Gastroesophageal sphincter (tissue), 4 donors: Measurements from ENCODE around the gene ELMO1. TPM values are rescaled to one million over a fixed set of nuclear protein-coding genes. Genes with fewer than 3 reads are reported as not detected.

ENCODE experiments used
- ATAC-seq: fragments of 150-250 bp; one replicate; pipeline ENCODE4 v1.9.1; 2016; ENCODE audit warnings: mild to moderate bottlenecking, moderate library complexity
- H3K27ac ChIP-seq, 4 donors: fragments of 200-600 bp; sonication (generic) in 3 of 4; 1 replicate in 3 of 4; 2 replicates in 1 of 4; pipeline ENCODE4 v1.5.1; 2016 to 2019
- H3K27me3 ChIP-seq: fragments of 200-600 bp; sonication (generic); one replicate; pipeline ENCODE4 v1.5.1; 2019
- H3K36me3 ChIP-seq, 2 donors: fragments of 200-600 bp; sonication (generic); one replicate each; pipeline ENCODE4 v1.5.1; 2019; ENCODE audit warnings: control low read depth in 1 of 2
- H3K4me1 ChIP-seq, 3 donors: fragments of 200-600 bp; sonication (generic); 1 replicate in 2 of 3; 2 replicates in 1 of 3; pipeline ENCODE4 v1.5.1; 2016 to 2019; ENCODE audit warnings: control low read depth in 2 of 3
- H3K4me3 ChIP-seq, 2 donors: fragments of 200-600 bp; sonication (generic); one replicate each; pipeline ENCODE4 v1.5.1; 2019; ENCODE audit warnings: mild to moderate bottlenecking in 1 of 2, moderate library complexity in 1 of 2
- H3K9me3 ChIP-seq, 3 donors: fragments of 200-600 bp; sonication (generic); one replicate each; pipeline ENCODE4 v1.5.1; 2017 to 2019; ENCODE audit warnings: control low read depth in 2 of 3
- CTCF ChIP-seq, 4 experiments: fragments of 200-600 bp in 2 of 4; fragments of 450-650 bp in 2 of 4; sonication (generic) in 1 of 4; IDR thresholded peaks; one replicate each; pipeline ENCODE4 v1.5.1; 2017 to 2019; ENCODE audit warnings: antibody characterized with exemption in 4 of 4, mild to moderate bottlenecking in 2 of 4, moderate library complexity in 2 of 4
- EP300 ChIP-seq: sonication (generic); formaldehyde crosslinking; IDR thresholded peaks from one replicate; pipeline ENCODE4 v1.6.1; 2017; ENCODE audit warnings: antibody characterized with exemption, mild to moderate bottlenecking
- POLR2A ChIP-seq, 2 donors: fragments of 450-650 bp; IDR thresholded peaks; one replicate each; pipeline ENCODE4 v1.6.1; 2017; ENCODE audit warnings: antibody characterized with exemption in 2 of 2, mild to moderate bottlenecking in 2 of 2, moderate library complexity in 1 of 2
- POLR2AphosphoS5 ChIP-seq: sonication (generic); formaldehyde crosslinking; IDR thresholded peaks from one replicate; pipeline ENCODE4 v1.6.1; 2017; ENCODE audit warnings: antibody characterized with exemption
- WGBS, 2 donors: methylation state at CpG; one replicate each; pipeline ENCODE4 v1.1.5; 2018; ENCODE audit warnings: low coverage in 1 of 2; 5-methylcytosine and 5-hydroxymethylcytosine counted together
- total RNA-seq, 4 donors: library from RNA; depleted of rRNA; stranded (reverse); fragments of >200 nt; gene quantifications; one replicate each; pipeline ENCODE4 v1.1.0, GENCODE V29; 2016

ELMO1 gene
- total RNA-seq, 4 donors from 2014 or later: 22.1 to 54.0 (median 42.7) TPM

- H3K9me3 ChIP-seq: peaks cover 0 to 16% (median 0%) of the 10 kb centered on the region in 3 donors
- no peaks in the 10 kb centered on the region for H3K27me3 ChIP-seq
Measured at GRCh38 chr7:37376386-37376785, 72.3 kb downstream of the ELMO1 start.

GRCh38 chr7:37372750-37373149 is 75.9 kb downstream of the ELMO1 start:
- Histone ChIP-seq H3K36me3 (no peaks in the 10 kb centered on the region), H3K4me1 (no peaks in the 10 kb centered on the region), H3K27ac (no peak overlapping the region), H3K27me3 (no peaks in the 10 kb centered on the region), H3K4me3 (no peak overlapping the region), H3K9me3 (peaks cover 0 to 16% (median 0%) of the 10 kb centered on the region in 3 donors)
- no peak for ATAC-seq
- WGBS, 2 donors: 69 to 72% methylated on average over 2 to 3 of the region's 3 CpGs
- no peak for TF ChIP-seq POLR2A (IDR thresholded peaks at IDR 0.05)

More at GRCh38 chr7:37376386-37376785, 72.3 kb downstream of the ELMO1 start:
- no peak overlapping the region for H3K4me3 ChIP-seq
- H3K4me1 ChIP-seq: no peaks in the 10 kb centered on the region
- H3K36me3 ChIP-seq: no peaks in the 10 kb centered on the region
- no peak for TF ChIP-seq EP300
- no peak for TF ChIP-seq POLR2AphosphoS5
- TF ChIP-seq CTCF (IDR thresholded peaks at IDR 0.05): no peak
- TF ChIP-seq POLR2A (IDR thresholded peaks at IDR 0.05): no peak
- no peak overlapping the region for H3K27ac ChIP-seq
- 88 to 91% methylated on average over 7 to 8 of the region's 8 CpGs for WGBS, 2 donors
- no peak for ATAC-seq

- ATAC-seq: no peak
- Histone ChIP-seq H3K9me3 (peaks cover 0 to 14% (median 0%) of the 10 kb centered on the region in 3 donors), H3K27ac (no peak overlapping the region), H3K27me3 (peaks cover 4% of the 10 kb centered on the region), H3K4me1 (no peaks in the 10 kb centered on the region), H3K4me3 (no peak overlapping the region), H3K36me3 (no peaks in the 10 kb centered on the region)
- TF ChIP-seq POLR2A (IDR thresholded peaks at IDR 0.05) (no peak), EP300 (no peak), CTCF (IDR thresholded peaks at IDR 0.05) (no peak), POLR2AphosphoS5 (no peak)
- 50 to 73% methylated on average over 2 to 5 of the region's 5 CpGs for WGBS, 2 donors
Measured at GRCh38 chr7:37371755-37372154, 76.9 kb downstream of the ELMO1 start.

- no peak for ATAC-seq
- H3K4me3 ChIP-seq: no peak overlapping the region
- no peaks in the 10 kb centered on the region for H3K4me1 ChIP-seq
- TF ChIP-seq CTCF (IDR thresholded peaks at IDR 0.05): no peak
- TF ChIP-seq POLR2AphosphoS5: no peak
- no peak for TF ChIP-seq POLR2A (IDR thresholded peaks at IDR 0.05)
- no peak for TF ChIP-seq EP300
- no peaks in the 10 kb centered on the region for H3K9me3 ChIP-seq
- WGBS, 2 donors: 87 to 93% methylated on average over 3 to 4 of the region's 4 CpGs
- H3K27me3 ChIP-seq: peaks cover 13% of the 10 kb centered on the region
- H3K36me3 ChIP-seq: no peaks in the 10 kb centered on the region
- H3K27ac ChIP-seq: no peak overlapping the region
Measured at GRCh38 chr7:37369906-37370305, 78.8 kb downstream of the ELMO1 start.

- Histone ChIP-seq H3K27me3 (peaks cover 13% of the 10 kb centered on the region), H3K27ac (no peak overlapping the region), H3K4me3 (no peak overlapping the region), H3K9me3 (no peaks in the 10 kb centered on the region), H3K4me1 (no peaks in the 10 kb centered on the region), H3K36me3 (no peaks in the 10 kb centered on the region)
- 28 to 56% methylated on average over 1 of the region's 1 CpG for WGBS, 2 donors
- TF ChIP-seq POLR2AphosphoS5 (no peak), EP300 (no peak), CTCF (IDR thresholded peaks at IDR 0.05) (no peak), POLR2A (IDR thresholded peaks at IDR 0.05) (no peak)
- no peak for ATAC-seq
Measured at GRCh38 chr7:37368540-37368939, 80.1 kb downstream of the ELMO1 start.
